NT2/D1 (cell line): ENCODE data around the gene PPP6R1.

ENCODE experiments used
- DNase-seq: peaks from one replicate; pipeline ENCODE4 v3.0.0-alpha.2; 2011; ENCODE audit warnings: low read depth, low spot score
- H3K27me3 ChIP-seq: 2 replicates; pipeline ENCODE4 v1.6.0; 2011; ENCODE audit warnings: mild to moderate bottlenecking; ENCODE audit not compliant: insufficient read length, insufficient read depth
- H3K36me3 ChIP-seq: 2 replicates; pipeline ENCODE4 v1.6.1; 2011; ENCODE audit warnings: mild to moderate bottlenecking, low read length, mixed read lengths; ENCODE audit not compliant: insufficient read depth, insufficient read length
- H3K4me1 ChIP-seq: 2 replicates; pipeline ENCODE4 v1.5.1; 2011; ENCODE audit not compliant: insufficient read depth, insufficient read length
- H3K4me3 ChIP-seq: 2 replicates; pipeline ENCODE4 v1.5.1; 2011; ENCODE audit warnings: low read depth; ENCODE audit not compliant: insufficient read length
- H3K9ac ChIP-seq: 2 replicates; pipeline ENCODE4 v1.6.0; 2011; ENCODE audit warnings: low read depth; ENCODE audit not compliant: insufficient read length
- H3K9me3 ChIP-seq: 2 replicates; pipeline ENCODE4 v1.5.1; 2011; ENCODE audit warnings: mild to moderate bottlenecking, low read length; ENCODE audit not compliant: insufficient read depth
- SUZ12 ChIP-seq: IDR thresholded peaks from 2 replicates; pipeline ENCODE4 v1.6.1; 2011; ENCODE audit not compliant: insufficient read length, insufficient read depth; ENCODE audit errors: extremely low read depth
- YY1 ChIP-seq: IDR thresholded peaks from 2 replicates; pipeline ENCODE4 v1.6.1; 2011; ENCODE audit not compliant: insufficient read length, insufficient read depth
- ZNF274 ChIP-seq: IDR thresholded peaks from 2 replicates; pipeline ENCODE4 v1.6.1; 2011; ENCODE audit warnings: mild to moderate bottlenecking, low read depth, low read length

The PPP6R1 gene

DNA sequence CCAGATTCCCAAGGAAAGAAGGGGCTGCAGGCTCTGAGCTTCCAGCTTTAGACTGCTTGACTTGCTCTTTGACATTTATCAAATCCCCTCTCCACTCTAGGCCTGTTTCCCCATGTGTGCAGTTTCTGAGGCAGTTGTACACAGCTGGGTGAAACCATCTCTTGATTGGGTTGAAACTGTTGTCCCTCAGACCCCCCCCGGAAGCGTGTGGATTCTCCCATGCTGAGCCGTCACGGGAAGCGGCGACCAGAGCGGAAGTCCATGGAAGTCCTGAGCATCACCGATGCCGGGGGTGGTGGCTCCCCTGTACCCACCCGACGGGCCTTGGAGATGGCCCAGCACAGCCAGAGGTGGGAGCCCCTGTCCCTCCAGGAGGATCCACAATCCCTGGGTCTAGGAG lies 44.7 kb upstream of the PPP6R1 start:
- no peaks in the 10 kb centered on the region for H3K9me3 ChIP-seq
- H3K36me3 ChIP-seq = peaks cover 58% of the 10 kb centered on the region
- no peak overlapping the region for H3K9ac ChIP-seq
- TF ChIP-seq SUZ12 = no peak
- no peak for TF ChIP-seq ZNF274
- TF ChIP-seq YY1 = no peak
- no peak overlapping the region for H3K4me3 ChIP-seq
- H3K27me3 ChIP-seq = no peaks in the 10 kb centered on the region
- H3K4me1 ChIP-seq = peaks cover 8% of the 10 kb centered on the region
- no peak for DNase-seq

DNA sequence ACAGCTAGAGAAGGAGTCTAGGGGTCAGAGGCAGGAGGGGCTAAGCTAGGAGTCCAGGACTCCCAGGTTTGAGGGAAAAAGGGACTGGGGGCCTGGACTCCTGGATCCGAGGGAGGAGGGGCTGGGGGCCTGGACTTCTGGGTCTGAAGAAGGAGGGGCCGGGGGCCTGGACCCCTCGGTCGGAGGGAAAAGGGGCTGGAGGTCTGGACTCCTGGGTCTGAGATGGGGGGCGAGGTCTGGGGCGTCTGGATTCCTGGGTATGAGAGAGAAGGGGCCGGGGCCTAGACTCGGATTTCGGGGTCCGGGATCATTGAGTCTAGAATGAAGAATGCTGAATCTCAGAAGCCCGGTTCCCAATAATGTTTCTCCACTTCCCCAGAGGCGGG lies 43.5 kb upstream of the PPP6R1 start:
- no peak overlapping the region for H3K4me3 ChIP-seq
- H3K4me1 ChIP-seq = peaks cover 8% of the 10 kb centered on the region
- H3K36me3 ChIP-seq = peaks cover 58% of the 10 kb centered on the region
- H3K9me3 ChIP-seq = no peaks in the 10 kb centered on the region
- no peaks in the 10 kb centered on the region for H3K27me3 ChIP-seq
- no peak for TF ChIP-seq ZNF274
- no peak for TF ChIP-seq YY1
- TF ChIP-seq SUZ12 = no peak
- no peak for DNase-seq
- no peak overlapping the region for H3K9ac ChIP-seq

DNA sequence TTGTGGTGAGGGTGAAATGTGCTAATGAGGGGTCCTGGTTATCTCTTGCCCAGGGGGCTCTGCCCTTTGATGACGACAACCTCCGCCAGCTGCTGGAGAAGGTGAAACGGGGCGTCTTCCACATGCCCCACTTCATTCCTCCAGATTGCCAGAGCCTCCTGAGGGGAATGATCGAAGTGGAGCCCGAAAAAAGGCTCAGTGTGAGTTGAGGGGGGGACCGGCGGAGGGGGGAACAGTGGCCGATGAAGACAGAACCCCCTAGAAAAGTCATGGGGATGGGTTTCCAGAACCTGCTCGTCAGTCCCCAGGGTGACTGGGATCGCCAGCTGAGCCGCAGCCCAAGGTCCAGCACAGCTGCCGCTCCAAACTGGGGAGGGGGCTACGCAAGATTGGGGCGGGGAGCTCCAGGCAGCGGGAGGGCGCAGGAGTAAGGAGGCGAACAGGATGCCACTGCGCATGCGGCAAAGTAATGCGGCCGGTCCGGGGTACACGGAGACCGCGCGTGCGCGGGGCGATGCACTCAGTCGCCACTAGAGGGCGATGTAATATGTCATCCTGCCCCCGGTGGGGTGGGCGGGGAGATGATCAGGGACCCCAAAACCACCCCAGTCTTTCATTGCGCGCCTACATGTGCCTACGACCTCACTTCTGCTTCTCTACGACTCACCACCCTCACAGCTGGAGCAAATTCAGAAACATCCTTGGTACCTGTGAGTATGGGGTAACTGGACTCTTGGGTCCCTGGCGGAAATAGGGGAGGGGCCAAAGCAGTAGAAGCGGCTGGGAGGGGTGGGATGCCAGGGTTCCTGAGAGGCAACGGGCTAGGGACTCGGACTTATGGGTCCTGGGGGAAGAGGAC lies 42.9 kb upstream of the PPP6R1 start:
- peak; percentile 36 for DNase-seq
- Histone ChIP-seq H3K4me1 (peaks cover 8% of the 10 kb centered on the region), H3K9me3 (no peaks in the 10 kb centered on the region), H3K4me3 (no peak overlapping the region), H3K36me3 (peaks cover 54% of the 10 kb centered on the region), H3K9ac (peak overlapping the region; percentile 39), H3K27me3 (no peaks in the 10 kb centered on the region)
- no peak for TF ChIP-seq ZNF274
- no peak for TF ChIP-seq YY1
- no peak for TF ChIP-seq SUZ12

DNA sequence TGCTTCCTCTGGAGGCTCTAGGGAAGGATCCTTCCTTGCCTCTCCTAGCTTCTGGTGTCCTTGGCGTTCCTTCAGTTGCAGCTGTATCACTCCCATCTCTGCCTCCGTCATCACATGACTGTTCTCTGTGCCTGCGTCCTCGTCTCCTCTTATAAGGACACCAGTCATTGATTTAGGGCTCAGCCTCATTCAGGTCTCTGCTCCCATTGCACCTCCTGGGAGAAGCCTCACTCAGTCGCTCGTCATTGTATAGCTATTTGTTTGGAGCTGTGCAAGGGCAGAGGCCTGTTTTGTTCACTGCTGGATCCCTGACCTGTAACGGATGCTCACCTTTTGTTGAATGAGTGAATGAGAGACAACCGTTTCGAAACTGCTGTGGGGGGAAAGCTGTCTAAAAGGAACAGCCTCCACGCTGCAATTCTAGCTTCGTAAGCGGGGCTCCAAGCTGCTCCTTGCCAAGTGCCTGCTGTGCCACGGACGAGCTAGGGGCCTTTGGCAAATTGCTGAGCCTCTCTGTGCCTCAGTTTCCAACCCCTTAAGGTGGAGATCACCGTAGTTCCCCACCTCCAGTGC lies 42.2 kb upstream of the PPP6R1 start:
- TF ChIP-seq SUZ12 (no peak), ZNF274 (no peak), YY1 (no peak)
- H3K4me1 ChIP-seq = peaks cover 8% of the 10 kb centered on the region
- H3K9ac ChIP-seq = peak overlapping the region; percentile 39
- H3K9me3 ChIP-seq = no peaks in the 10 kb centered on the region
- H3K27me3 ChIP-seq = no peaks in the 10 kb centered on the region
- H3K4me3 ChIP-seq = no peak overlapping the region
- H3K36me3 ChIP-seq = peaks cover 50% of the 10 kb centered on the region
- no peak for DNase-seq

DNA sequence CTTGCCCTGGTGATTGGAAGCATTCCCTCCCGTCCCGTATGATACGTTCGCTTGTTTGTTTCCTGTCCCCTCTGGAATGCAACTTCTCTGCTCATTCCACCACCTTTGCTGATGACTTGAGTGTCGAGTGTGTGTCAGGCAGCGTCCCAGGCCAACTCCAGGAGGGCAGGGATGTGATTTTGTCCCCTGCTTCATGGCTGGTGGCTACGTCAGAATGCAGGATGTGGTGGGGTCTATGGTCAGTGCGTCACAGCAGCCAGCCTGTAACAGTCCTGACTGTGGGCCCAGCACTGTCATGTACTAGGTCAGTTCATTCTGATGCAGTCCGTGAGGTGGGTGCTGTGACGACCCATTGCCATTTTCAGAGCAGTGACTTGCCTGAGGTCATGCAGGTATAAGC lies 41.2 kb upstream of the PPP6R1 start:
- TF ChIP-seq ZNF274 (no peak), YY1 (no peak), SUZ12 (no peak)
- no peak overlapping the region for H3K9ac ChIP-seq
- H3K4me1 ChIP-seq = peaks cover 8% of the 10 kb centered on the region
- peaks cover 46% of the 10 kb centered on the region for H3K36me3 ChIP-seq
- DNase-seq = no peak
- no peaks in the 10 kb centered on the region for H3K9me3 ChIP-seq
- H3K27me3 ChIP-seq = no peaks in the 10 kb centered on the region
- no peak overlapping the region for H3K4me3 ChIP-seq

DNA sequence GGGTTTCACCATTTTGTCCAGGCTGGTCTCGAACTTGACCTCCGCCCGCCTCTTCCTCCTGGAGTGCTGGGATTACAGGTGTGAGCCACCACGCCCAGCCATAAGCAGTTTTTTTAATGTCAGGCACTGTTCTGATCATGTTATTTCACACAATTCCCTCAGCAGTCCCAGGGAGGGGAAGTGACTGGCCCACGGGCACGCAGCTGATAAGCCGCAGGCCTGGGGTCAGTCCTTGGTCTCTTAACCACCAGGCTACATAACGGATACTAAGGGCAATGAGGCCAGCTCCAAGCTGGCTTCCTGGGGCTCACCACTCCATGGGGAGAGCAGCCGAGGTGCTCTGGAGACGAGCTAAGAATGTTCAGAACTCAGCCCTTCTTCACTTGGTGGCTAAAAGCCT lies 38.5 kb upstream of the PPP6R1 start:
- Histone ChIP-seq H3K4me3 (no peak overlapping the region), H3K9me3 (no peaks in the 10 kb centered on the region), H3K27me3 (no peaks in the 10 kb centered on the region), H3K36me3 (peaks cover 33% of the 10 kb centered on the region), H3K9ac (no peak overlapping the region), H3K4me1 (peaks cover 8% of the 10 kb centered on the region)
- TF ChIP-seq YY1 (no peak), SUZ12 (no peak), ZNF274 (no peak)
- no peak for DNase-seq

DNA sequence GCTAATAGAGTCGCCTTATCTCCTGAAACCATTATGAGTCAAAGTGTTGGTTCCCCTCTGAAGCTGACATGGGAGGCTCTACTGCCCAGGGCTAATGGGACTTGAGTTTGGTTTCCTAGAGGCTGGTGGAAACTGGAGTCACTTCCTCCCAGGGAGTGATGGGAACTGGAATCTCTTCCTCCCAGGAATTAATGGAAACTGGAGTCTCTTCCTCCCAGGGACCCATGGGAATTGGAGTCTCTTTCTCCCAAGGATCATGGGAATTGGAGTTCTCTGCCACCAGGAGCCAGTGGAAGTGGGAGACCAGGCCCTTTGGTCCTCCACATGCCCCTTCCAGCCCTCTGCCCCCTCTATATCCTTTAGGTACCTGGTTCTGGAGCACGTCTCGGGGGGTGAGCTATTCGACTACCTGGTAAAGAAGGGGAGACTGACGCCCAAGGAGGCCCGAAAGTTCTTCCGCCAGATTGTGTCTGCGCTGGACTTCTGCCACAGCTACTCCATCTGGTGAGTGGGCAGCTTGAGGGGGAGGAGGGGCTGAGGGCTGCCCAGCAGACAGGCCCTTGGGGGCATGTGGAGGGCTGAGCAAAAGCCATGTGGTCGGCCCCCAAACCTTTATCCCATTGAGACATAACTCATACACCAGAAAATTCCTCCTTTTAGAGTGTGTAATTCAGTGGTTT lies 30.4 kb upstream of the PPP6R1 start:
- no peak for DNase-seq
- no peak overlapping the region for H3K9ac ChIP-seq
- H3K4me3 ChIP-seq = no peak overlapping the region
- peaks cover 38% of the 10 kb centered on the region for H3K36me3 ChIP-seq
- no peak for TF ChIP-seq SUZ12
- TF ChIP-seq YY1 = no peak
- no peak for TF ChIP-seq ZNF274
- H3K4me1 ChIP-seq = peaks cover 4% of the 10 kb centered on the region
- no peaks in the 10 kb centered on the region for H3K9me3 ChIP-seq
- no peaks in the 10 kb centered on the region for H3K27me3 ChIP-seq
